GM12875 (cell line): ENCODE results near the gene AXL.

ENCODE experiments used
- H3K4me3 ChIP-seq: one replicate; pipeline ENCODE4 v1.5.1; 2011; ENCODE audit warnings: low read depth, low read length, control low read depth
- CTCF ChIP-seq: IDR thresholded peaks from 2 replicates; pipeline ENCODE4 v1.5.1; 2011; ENCODE audit warnings: low read depth, mild to moderate bottlenecking, control low read depth, inconsistent platforms, low read length, moderate library complexity, borderline replicate concordance; ENCODE audit not compliant: insufficient read depth

The AXL gene

GRCh38 chr19:41232686-41233085 is 13.7 kb downstream of the AXL start:
- TF ChIP-seq CTCF, result no peak
- no peak overlapping the region for H3K4me3 ChIP-seq

GRCh38 chr19:41233748-41234240 is 14.8 kb downstream of the AXL start:
- no peak overlapping the region for H3K4me3 ChIP-seq
- TF ChIP-seq CTCF, result no peak

GRCh38 chr19:41234512-41235168 is 15.6 kb downstream of the AXL start:
- TF ChIP-seq CTCF, result no peak
- H3K4me3 ChIP-seq, result no peak overlapping the region

DNA sequence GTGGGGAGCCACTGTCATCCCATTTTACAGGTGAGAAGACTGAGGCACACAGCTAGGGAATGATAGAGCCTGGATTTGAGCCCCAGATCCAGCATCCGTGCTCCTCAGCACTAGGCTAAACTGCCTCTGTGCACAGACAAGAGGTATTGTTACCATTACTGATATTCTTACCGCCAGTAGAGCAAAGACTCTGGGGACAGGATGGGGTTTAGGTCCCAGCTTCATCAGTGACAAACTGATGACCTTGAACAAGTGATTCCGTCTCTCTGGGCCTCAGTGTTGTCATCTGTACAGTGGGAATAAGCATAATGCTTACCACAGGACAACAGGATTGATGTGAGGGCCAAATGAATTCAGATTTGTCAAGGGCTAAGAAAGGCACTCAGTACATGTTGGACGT is 16.5 kb downstream of the AXL start:
- TF ChIP-seq CTCF, result no peak
- no peak overlapping the region for H3K4me3 ChIP-seq

- H3K4me3 ChIP-seq, result no peak overlapping the region
- no peak for TF ChIP-seq CTCF
Observed at GRCh38 chr19:41238244-41238643, 19.2 kb downstream of the AXL start.

DNA sequence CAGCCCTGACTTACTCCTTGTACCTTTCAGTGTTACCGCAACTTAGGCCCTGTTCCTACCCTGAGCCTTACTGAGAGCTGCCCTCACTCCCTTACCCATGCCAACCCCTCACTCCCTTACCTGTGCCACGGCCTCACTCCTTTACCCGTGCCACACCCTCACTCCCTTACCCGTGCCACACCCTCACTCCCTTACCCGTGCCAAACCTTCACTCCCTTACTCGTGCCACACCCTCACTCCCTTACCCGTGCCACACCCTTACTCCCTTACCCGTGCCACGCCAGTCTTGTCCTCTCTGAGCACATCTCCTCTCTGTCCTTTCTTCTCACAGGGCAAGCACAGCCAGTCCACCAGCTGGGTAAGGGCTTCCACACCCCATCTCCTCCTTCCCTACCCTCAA is 20.3 kb downstream of the AXL start:
- TF ChIP-seq CTCF, result no peak
- no peak overlapping the region for H3K4me3 ChIP-seq

- TF ChIP-seq CTCF, result no peak
- H3K4me3 ChIP-seq, result no peak overlapping the region
Observed at GRCh38 chr19:41239961-41240574, 21.0 kb downstream of the AXL start.
